Measurements from ENCODE around the gene OXER1. TPM values are rescaled to one million over a fixed set of nuclear protein-coding genes. Genes with fewer than 3 reads are reported as not detected.

OXER1 gene
- total and polyA plus RNA-seq, 4 donors: 2.2 to 8.1 (median 6.7) TPM

DNA sequence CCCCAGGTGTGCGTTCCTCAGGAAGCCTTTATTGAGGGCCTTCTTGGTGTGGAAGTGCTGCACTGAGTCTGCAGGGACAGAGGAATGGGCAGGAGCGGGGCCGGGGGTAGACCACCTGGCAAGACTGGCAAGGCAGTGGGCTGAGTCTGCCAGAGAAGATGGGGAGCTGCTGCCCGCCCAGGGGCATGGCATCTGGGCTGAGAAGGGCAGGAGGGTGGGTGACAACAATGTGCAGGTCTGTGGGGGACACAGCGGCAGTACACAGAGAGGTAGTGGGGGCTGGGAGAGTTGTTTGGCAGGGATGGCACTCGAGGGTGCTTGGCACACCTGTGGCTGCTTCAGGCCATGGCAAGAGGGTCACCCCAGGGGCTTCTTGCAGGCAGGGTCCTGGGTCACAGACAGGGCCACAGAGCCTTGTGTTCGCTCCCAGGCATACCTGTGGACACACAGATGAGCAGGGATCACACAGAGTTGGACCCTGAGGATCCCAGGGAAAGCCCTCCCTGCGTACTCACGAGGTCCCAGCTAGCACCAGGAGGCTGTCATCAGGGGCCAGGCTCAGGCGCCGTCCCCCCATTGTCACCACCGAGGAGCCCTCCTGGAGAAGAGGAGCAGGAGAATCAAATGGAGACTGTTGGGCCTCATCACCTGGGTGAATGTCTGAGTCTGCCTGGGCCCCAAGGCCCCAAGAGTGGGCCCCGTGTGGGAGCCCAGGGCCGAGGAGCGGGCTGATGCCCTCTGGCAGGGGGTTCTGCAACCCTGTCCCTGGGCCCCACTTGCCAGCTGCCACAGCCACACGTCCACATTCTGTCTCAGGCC, 3.4 kb upstream of the OXER1 start (continued):
- no peak for TF ChIP-seq REST (IDR thresholded peaks at IDR 0.05)

- H3K4me1 ChIP-seq (ENCODE audit: control insufficient read depth in 4 of 4, insufficient read depth in 4 of 4, low read length in 3 of 4): peaks cover 0 to 4% (median under 1%) of the 10 kb centered on the region in 4 donors
- no peak for TF ChIP-seq RXRA (IDR thresholded peaks at IDR 0.05)
- TF ChIP-seq, protein P1, sequence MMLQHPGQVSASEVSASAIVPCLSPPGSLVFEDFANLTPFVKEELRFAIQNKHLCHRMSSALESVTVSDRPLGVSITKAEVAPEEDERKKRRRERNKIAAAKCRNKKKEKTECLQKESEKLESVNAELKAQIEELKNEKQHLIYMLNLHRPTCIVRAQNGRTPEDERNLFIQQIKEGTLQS (IDR thresholded peaks at IDR 0.05): no peak
- no peak for TF ChIP-seq RAD21 (IDR thresholded peaks at IDR 0.05)
- TF ChIP-seq FOXA2 (IDR thresholded peaks at IDR 0.05): no peak
- no peak for TF ChIP-seq HNF4G (IDR thresholded peaks at IDR 0.05)
- TF ChIP-seq EGR1 (IDR thresholded peaks at IDR 0.05; ENCODE audit: low read depth in 2 of 2): no peak
- TF ChIP-seq REST (IDR thresholded peaks at IDR 0.05): no peak
- TF ChIP-seq FOXA1 (IDR thresholded peaks at IDR 0.05): no peak
- TF ChIP-seq TAF1 (conservative IDR thresholded peaks at IDR 0.05): no peak
- TF ChIP-seq, protein P2, sequence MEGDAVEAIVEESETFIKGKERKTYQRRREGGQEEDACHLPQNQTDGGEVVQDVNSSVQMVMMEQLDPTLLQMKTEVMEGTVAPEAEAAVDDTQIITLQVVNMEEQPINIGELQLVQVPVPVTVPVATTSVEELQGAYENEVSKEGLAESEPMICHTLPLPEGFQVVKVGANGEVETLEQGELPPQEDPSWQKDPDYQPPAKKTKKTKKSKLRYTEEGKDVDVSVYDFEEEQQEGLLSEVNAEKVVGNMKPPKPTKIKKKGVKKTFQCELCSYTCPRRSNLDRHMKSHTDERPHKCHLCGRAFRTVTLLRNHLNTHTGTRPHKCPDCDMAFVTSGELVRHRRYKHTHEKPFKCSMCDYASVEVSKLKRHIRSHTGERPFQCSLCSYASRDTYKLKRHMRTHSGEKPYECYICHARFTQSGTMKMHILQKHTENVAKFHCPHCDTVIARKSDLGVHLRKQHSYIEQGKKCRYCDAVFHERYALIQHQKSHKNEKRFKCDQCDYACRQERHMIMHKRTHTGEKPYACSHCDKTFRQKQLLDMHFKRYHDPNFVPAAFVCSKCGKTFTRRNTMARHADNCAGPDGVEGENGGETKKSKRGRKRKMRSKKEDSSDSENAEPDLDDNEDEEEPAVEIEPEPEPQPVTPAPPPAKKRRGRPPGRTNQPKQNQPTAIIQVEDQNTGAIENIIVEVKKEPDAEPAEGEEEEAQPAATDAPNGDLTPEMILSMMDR (IDR thresholded peaks at IDR 0.05; ENCODE audit: low read depth, low read length, missing input control): no peak
- TF ChIP-seq YY1 (IDR thresholded peaks at IDR 0.05): no peak
- TF ChIP-seq GABPA (IDR thresholded peaks at IDR 0.05 in 1 of 2, conservative IDR thresholded peaks at IDR 0.05 in 1 of 2): no peak
- TF ChIP-seq, protein P3, sequence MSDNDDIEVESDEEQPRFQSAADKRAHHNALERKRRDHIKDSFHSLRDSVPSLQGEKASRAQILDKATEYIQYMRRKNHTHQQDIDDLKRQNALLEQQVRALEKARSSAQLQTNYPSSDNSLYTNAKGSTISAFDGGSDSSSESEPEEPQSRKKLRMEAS (IDR thresholded peaks at IDR 0.05): no peak
- no peak for TF ChIP-seq JUND (IDR thresholded peaks at IDR 0.05)
- no peak for TF ChIP-seq NR2F2 (IDR thresholded peaks at IDR 0.05)
- no peak for TF ChIP-seq SP1 (IDR thresholded peaks at IDR 0.05)
- no peak for TF ChIP-seq HNF4A (conservative IDR thresholded peaks at IDR 0.05)
- TF ChIP-seq, protein P4, sequence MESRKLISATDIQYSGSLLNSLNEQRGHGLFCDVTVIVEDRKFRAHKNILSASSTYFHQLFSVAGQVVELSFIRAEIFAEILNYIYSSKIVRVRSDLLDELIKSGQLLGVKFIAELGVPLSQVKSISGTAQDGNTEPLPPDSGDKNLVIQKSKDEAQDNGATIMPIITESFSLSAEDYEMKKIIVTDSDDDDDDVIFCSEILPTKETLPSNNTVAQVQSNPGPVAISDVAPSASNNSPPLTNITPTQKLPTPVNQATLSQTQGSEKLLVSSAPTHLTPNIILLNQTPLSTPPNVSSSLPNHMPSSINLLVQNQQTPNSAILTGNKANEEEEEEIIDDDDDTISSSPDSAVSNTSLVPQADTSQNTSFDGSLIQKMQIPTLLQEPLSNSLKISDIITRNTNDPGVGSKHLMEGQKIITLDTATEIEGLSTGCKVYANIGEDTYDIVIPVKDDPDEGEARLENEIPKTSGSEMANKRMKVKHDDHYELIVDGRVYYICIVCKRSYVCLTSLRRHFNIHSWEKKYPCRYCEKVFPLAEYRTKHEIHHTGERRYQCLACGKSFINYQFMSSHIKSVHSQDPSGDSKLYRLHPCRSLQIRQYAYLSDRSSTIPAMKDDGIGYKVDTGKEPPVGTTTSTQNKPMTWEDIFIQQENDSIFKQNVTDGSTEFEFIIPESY (IDR thresholded peaks at IDR 0.05): no peak
- no peaks in the 10 kb centered on the region for H3K27me3 ChIP-seq (ENCODE audit: control insufficient read depth in 4 of 4, insufficient read depth in 4 of 4, low read length in 3 of 4)
- 96% methylated on average over 9 of the region's 9 CpGs for WGBS
- peaks cover 0 to 14% (median 7%) of the 10 kb centered on the region in 4 donors for H3K36me3 ChIP-seq (ENCODE audit: control insufficient read depth in 4 of 4, insufficient read depth in 3 of 4, low read depth in 1 of 4, low read length in 3 of 4)
- H3K4me3 ChIP-seq (ENCODE audit: low read depth in 1 of 3, low read length in 3 of 3): no peak overlapping the region
- no peak overlapping the region for H3K9ac ChIP-seq (ENCODE audit: low read depth in 1 of 2, low read length in 2 of 2)
- no peaks in the 10 kb centered on the region for H3K9me3 ChIP-seq (ENCODE audit: control insufficient read depth in 4 of 4, low read length in 3 of 4)
- DNase-seq (ENCODE audit: low spot score): no peak
- no peak overlapping the region for H3K27ac ChIP-seq (ENCODE audit: low read depth in 1 of 2, low read length in 2 of 2)
These were observed 1.8 kb upstream of the OXER1 start for GRCh38 chr2:42765686-42766085.

Measured in liver (tissue), 9 donors.